Caco-2 (cell line): ENCODE results near the gene HDGFL2. TPM values are rescaled to one million over a fixed set of nuclear protein-coding genes. Genes with fewer than 3 reads are reported as not detected.

ENCODE experiments used
- BruUV-seq: library from RNA; stranded (reverse); fragments of 400-500 nt; replicated peaks from 2 replicates; lab custom pipeline; 2021; lab: Mats Ljungman, UMichigan
- CTCF ChIA-PET: fragments of 300-600 bp; sonication (Branson Sonifier 250); formaldehyde crosslinking; loops from one replicate; lab custom pipeline; 2022; ENCODE audit warnings: antibody characterized with exemption; lab: Charles Lee
- POLR2A ChIA-PET: fragments of 300-600 bp; sonication (Branson Sonifier 250); formaldehyde crosslinking; loops from one replicate; lab custom pipeline; 2022; ENCODE audit warnings: antibody characterized with exemption; lab: Charles Lee
- DNase-seq, 2 experiments: peaks; one replicate each; pipeline versions ENCODE4 v3.0.0 to v3.0.0-alpha.2; 2020 to 2022
- H3K27me3 ChIP-seq: replicated peaks from 2 replicates; pipeline ENCODE4 v1.6.0; 2011; ENCODE audit warnings: low read length; ENCODE audit not compliant: control insufficient read depth, insufficient read depth
- H3K36me3 ChIP-seq: 2 replicates; pipeline ENCODE4 v1.5.1; 2011; ENCODE audit warnings: low read length; ENCODE audit not compliant: control insufficient read depth, insufficient read depth
- H3K4me1 ChIP-seq: fragments of 250-450 bp; sonication (Bioruptor Pico); 2 replicates; pipeline ENCODE4 v1.5.1; 2020; ENCODE audit warnings: mild to moderate bottlenecking
- H3K4me3 ChIP-seq: 2 replicates; pipeline ENCODE4 v1.5.1; 2011; ENCODE audit warnings: low read depth, mild to moderate bottlenecking, control low read depth, low read length
- H3K9me3 ChIP-seq: fragments of 250-450 bp; sonication (Bioruptor Pico); 2 replicates; pipeline ENCODE4 v1.5.1; 2020; ENCODE audit warnings: mild to moderate bottlenecking, moderate library complexity
- H3K27ac Mint-ChIP-seq: one replicate; pipeline ENCODE4 v1.8.0; 2022; ENCODE audit warnings: mixed read lengths; ENCODE audit not compliant: unreplicated experiment
- H3K27me3 Mint-ChIP-seq: one replicate; pipeline ENCODE4 v1.8.0; 2022; ENCODE audit warnings: mixed read lengths; ENCODE audit not compliant: insufficient read depth, unreplicated experiment
- H3K36me3 Mint-ChIP-seq: one replicate; pipeline ENCODE4 v1.8.0; 2022; ENCODE audit warnings: mild to moderate bottlenecking, mixed read lengths; ENCODE audit not compliant: insufficient read depth, unreplicated experiment
- H3K4me1 Mint-ChIP-seq: one replicate; pipeline ENCODE4 v1.8.0; 2022; ENCODE audit warnings: low read depth, mixed read lengths; ENCODE audit not compliant: unreplicated experiment
- H3K4me3 Mint-ChIP-seq: one replicate; pipeline ENCODE4 v1.8.0; 2022; ENCODE audit warnings: mild to moderate bottlenecking, moderate library complexity, mixed read lengths; ENCODE audit not compliant: unreplicated experiment
- H3K9me3 Mint-ChIP-seq: one replicate; pipeline ENCODE4 v1.8.0; 2022; ENCODE audit warnings: mixed read lengths; ENCODE audit not compliant: unreplicated experiment
- CTCF ChIP-seq, 2 experiments: fragments of 200-600 bp in 1 of 2; IDR thresholded peaks; 1 replicate in 1 of 2; 2 replicates in 1 of 2; pipeline versions ENCODE4 v1.5.1 to v1.8.0; 2011 to 2022; ENCODE audit warnings: antibody characterized with exemption in 1 of 2, control low read depth in 1 of 2, inconsistent platforms in 1 of 2, low read depth in 1 of 2, low read length in 1 of 2, mild to moderate bottlenecking in 1 of 2, moderate library complexity in 1 of 2; ENCODE audit not compliant: insufficient read depth in 1 of 2, severe bottlenecking in 1 of 2, unreplicated experiment in 1 of 2
- intact Hi-C: fragments of 100-400 bp; cut with micrococcal nuclease; formaldehyde crosslinking; loops from one replicate; pipeline ENCODE4 v1.10.0; 2022; ENCODE audit not compliant: unreplicated experiment
- total RNA-seq: library from RNA; stranded (reverse); gene quantifications from 2 replicates; pipeline ENCODE4 v1.2.3, GENCODE V29; 2022

HDGFL2 gene
- total RNA-seq, 1 experiment from 2014 or later = 70.8 TPM

- Histone ChIP-seq H3K27me3 (no peaks in the 10 kb centered on the region), H3K9me3 (no peaks in the 10 kb centered on the region), H3K4me3 (no peak overlapping the region), H3K36me3 (no peaks in the 10 kb centered on the region), H3K4me1 (no peaks in the 10 kb centered on the region)
- Mint-ChIP-seq H3K27ac (no peak overlapping the region), H3K36me3 (no peaks in the 10 kb centered on the region), H3K9me3 (no peaks in the 10 kb centered on the region), H3K4me3 (no peak overlapping the region), H3K27me3 (no peaks in the 10 kb centered on the region), H3K4me1 (no peaks in the 10 kb centered on the region)
- POLR2A ChIA-PET = no interaction called here
- no peak for TF ChIP-seq CTCF (IDR thresholded peaks at IDR 0.05; ENCODE audit: insufficient read depth in 1 of 2, low read depth in 1 of 2, low read length in 1 of 2, severe bottlenecking in 1 of 2, unreplicated experiment in 1 of 2)
- no TSS peak for BruUV-seq
- DNase-seq = no peak
- CTCF ChIA-PET = interaction anchor here (0.6 kb wide), 1 partner anchor 22 kb away, joined by 5 read pairs; no protein-coding TSS in a partner anchor
- intact Hi-C loops = no loop called here
These were observed 56.7 kb downstream of the HDGFL2 start for GRCh38 chr19:4528843-4529242.

DNA sequence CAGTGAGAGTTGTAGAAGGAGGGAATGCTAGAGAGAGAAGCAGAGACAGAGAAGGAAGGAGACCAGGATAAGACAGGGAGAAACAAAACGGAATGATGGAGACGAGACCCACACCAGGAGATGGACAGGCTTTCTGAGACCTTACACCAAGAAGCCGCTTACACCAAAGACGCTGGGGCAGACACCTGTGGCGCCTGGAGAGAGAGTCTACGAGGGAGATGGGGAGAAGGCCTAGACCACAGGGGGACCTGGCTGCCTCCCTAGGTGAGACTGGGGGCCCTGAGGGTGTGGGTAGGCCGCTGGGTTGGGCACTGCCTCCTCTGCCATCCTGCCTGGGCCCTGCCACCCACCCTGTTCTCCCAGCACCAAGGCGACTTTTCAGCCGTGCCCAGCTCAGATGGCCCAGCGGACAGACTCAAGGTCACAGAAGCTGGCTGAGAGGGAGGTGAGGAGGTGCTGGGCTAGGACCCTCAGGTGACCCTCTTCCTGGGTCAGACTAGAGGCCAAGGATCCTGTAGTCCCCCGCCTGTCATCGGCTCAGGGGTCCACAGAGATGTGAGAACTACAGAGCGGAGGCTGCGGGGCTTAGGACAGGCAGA, 57.9 kb downstream of the HDGFL2 start:
- BruUV-seq = no TSS peak
- no peaks in the 10 kb centered on the region for H3K36me3 Mint-ChIP-seq
- H3K27me3 ChIP-seq = no peaks in the 10 kb centered on the region
- no peak overlapping the region for H3K27ac Mint-ChIP-seq
- ChIA-PET CTCF (no interaction called here), POLR2A (no interaction called here)
- no peaks in the 10 kb centered on the region for H3K9me3 ChIP-seq
- H3K9me3 Mint-ChIP-seq = no peaks in the 10 kb centered on the region
- intact Hi-C loops = no loop called here
- H3K27me3 Mint-ChIP-seq = no peaks in the 10 kb centered on the region
- no peak for TF ChIP-seq CTCF (IDR thresholded peaks at IDR 0.05; ENCODE audit: insufficient read depth in 1 of 2, low read depth in 1 of 2, low read length in 1 of 2, severe bottlenecking in 1 of 2, unreplicated experiment in 1 of 2)
- H3K4me3 Mint-ChIP-seq = no peak overlapping the region
- H3K4me3 ChIP-seq = no peak overlapping the region
- H3K4me1 Mint-ChIP-seq = no peaks in the 10 kb centered on the region
- H3K4me1 ChIP-seq = no peaks in the 10 kb centered on the region
- no peaks in the 10 kb centered on the region for H3K36me3 ChIP-seq
- DNase-seq = no peak

DNA sequence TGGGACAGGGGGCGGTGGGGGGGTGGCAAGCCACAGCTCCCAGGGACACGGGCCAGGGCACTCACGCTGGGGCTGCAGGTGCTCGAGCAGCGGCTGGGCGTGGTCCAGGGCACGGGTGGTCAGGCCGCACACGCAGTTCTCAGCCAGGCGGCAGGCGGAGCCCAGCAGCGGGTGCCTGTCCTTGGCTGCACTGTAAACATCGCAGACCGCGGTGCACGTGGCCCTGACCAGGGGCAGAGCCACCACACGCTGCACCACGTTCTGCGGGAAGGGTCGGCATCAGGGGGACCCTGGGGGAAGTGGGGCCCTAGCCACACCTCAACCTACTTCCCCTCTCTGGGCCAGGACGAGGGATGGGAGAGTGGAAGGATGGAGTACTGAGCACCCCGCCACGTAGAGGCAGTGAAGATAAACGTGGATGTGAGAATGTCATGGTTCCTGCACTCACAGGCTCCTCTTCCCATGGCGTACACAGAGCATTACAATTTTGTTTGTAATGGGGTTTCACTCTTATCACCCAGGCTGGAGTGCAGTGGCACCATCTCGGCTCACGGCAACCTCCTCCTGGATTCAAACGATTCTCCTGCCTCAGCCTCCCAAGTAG, 59.6 kb downstream of the HDGFL2 start:
- Histone ChIP-seq H3K4me1 (peaks cover 4% of the 10 kb centered on the region; the same call in 1 of the 2 replicates), H3K9me3 (no peaks in the 10 kb centered on the region), H3K4me3 (no peak overlapping the region), H3K27me3 (no peaks in the 10 kb centered on the region), H3K36me3 (no peaks in the 10 kb centered on the region)
- ChIA-PET POLR2A (no interaction called here), CTCF (no interaction called here)
- no peak overlapping the region for H3K4me3 Mint-ChIP-seq
- no peak for DNase-seq
- no peaks in the 10 kb centered on the region for H3K36me3 Mint-ChIP-seq
- no peak overlapping the region for H3K27ac Mint-ChIP-seq
- no peaks in the 10 kb centered on the region for H3K9me3 Mint-ChIP-seq
- no peak for TF ChIP-seq CTCF (IDR thresholded peaks at IDR 0.05; ENCODE audit: insufficient read depth in 1 of 2, low read depth in 1 of 2, low read length in 1 of 2, severe bottlenecking in 1 of 2, unreplicated experiment in 1 of 2)
- no peaks in the 10 kb centered on the region for H3K27me3 Mint-ChIP-seq
- H3K4me1 Mint-ChIP-seq = no peaks in the 10 kb centered on the region
- intact Hi-C loops = no loop called here
- no TSS peak for BruUV-seq
